Breast epithelium (tissue), 3 donors: ENCODE measurements around the gene KCTD8.

ENCODE experiments used
- CTCF ChIP-seq, 3 donors: fragments of 450-650 bp; IDR thresholded peaks; one replicate each; pipeline ENCODE4 v1.5.1; 2016 to 2017; ENCODE audit warnings: antibody characterized with exemption in 3 of 3, mild to moderate bottlenecking in 3 of 3, moderate library complexity in 3 of 3
- POLR2A ChIP-seq: fragments of 450-650 bp; IDR thresholded peaks from one replicate; pipeline ENCODE4 v1.6.1; 2016; ENCODE audit warnings: antibody characterized with exemption, mild to moderate bottlenecking, moderate library complexity
- POLR2AphosphoS5 ChIP-seq, 3 donors: sonication (generic); formaldehyde crosslinking; IDR thresholded peaks; one replicate each; pipeline ENCODE4 v1.6.1; 2017; ENCODE audit warnings: antibody characterized with exemption in 3 of 3

DNA sequence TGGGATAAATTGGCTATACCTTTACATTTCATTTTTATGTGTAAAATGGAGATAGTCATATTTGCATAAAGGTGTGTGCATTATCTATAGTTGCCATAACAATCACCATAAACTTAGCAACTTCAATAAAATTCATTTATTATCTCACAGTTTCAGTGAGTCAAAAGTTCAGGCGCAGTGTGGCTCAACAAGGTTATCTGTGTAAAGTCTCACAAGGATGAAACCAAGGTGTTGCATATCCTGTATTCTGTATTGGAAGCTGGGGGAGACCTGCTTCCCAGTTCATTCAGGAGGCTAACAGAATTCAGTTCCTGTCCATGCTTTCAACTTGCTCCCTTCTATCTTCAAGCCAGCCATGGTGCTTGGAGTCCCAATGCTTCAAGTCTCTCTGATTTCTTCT lies 169.5 kb downstream of the KCTD8 start:
- no peak for TF ChIP-seq POLR2A
- TF ChIP-seq CTCF (IDR thresholded peaks at IDR 0.05), result no peak
- no peak for TF ChIP-seq POLR2AphosphoS5 (IDR thresholded peaks at IDR 0.05)
